ENCODE data around the gene PDHX.

DNA sequence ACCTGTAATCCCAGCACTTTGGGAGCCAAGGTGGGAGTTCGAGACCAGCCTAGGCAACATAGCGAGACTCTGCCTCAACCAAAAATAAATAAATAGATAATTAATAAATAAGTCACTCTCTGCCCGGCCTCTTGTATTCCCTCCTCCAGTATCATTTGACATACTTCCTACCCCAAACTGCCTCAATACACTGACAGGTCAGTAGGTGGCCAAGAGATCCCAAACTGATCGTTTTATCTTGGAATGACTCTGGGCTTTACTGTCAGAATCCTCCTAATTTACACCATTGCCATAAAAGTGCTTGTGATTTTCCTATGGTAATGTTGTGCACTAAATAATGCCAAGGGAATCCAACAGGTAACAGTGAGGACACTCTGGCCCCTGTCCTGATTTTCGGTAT is 94.2 kb downstream of the PDHX start:
- TF ChIP-seq, protein P1, sequence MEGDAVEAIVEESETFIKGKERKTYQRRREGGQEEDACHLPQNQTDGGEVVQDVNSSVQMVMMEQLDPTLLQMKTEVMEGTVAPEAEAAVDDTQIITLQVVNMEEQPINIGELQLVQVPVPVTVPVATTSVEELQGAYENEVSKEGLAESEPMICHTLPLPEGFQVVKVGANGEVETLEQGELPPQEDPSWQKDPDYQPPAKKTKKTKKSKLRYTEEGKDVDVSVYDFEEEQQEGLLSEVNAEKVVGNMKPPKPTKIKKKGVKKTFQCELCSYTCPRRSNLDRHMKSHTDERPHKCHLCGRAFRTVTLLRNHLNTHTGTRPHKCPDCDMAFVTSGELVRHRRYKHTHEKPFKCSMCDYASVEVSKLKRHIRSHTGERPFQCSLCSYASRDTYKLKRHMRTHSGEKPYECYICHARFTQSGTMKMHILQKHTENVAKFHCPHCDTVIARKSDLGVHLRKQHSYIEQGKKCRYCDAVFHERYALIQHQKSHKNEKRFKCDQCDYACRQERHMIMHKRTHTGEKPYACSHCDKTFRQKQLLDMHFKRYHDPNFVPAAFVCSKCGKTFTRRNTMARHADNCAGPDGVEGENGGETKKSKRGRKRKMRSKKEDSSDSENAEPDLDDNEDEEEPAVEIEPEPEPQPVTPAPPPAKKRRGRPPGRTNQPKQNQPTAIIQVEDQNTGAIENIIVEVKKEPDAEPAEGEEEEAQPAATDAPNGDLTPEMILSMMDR (IDR thresholded peaks at IDR 0.05), result no peak
- TF ChIP-seq POLR2A (IDR thresholded peaks at IDR 0.05), result no peak
